Measurements from ENCODE around the gene OR2A2.
"Not testable (repeated sequence)": the region's sequence is repeated elsewhere in the genome, so short reads cannot be mapped to it uniquely, and the experiment has no call there.

OR2A2 gene, protein sequence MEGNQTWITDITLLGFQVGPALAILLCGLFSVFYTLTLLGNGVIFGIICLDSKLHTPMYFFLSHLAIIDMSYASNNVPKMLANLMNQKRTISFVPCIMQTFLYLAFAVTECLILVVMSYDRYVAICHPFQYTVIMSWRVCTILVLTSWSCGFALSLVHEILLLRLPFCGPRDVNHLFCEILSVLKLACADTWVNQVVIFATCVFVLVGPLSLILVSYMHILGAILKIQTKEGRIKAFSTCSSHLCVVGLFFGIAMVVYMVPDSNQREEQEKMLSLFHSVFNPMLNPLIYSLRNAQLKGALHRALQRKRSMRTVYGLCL

GRCh38 chr7:144109283-144109682 lies at the start of gene OR2A2:
TSS of gene OR2A2 (plus strand) at chr7:144109583. CDS start at chr7:144109583, 0 bp downstream.
- no peak for DNase-seq
- intact Hi-C loops (cut with DNase I): no loop called here

GRCh38 chr7:144063710-144064109 lies 45.7 kb upstream of the OR2A2 start:
- no peak for DNase-seq
- intact Hi-C loops (cut with DNase I): no loop called here

DNA sequence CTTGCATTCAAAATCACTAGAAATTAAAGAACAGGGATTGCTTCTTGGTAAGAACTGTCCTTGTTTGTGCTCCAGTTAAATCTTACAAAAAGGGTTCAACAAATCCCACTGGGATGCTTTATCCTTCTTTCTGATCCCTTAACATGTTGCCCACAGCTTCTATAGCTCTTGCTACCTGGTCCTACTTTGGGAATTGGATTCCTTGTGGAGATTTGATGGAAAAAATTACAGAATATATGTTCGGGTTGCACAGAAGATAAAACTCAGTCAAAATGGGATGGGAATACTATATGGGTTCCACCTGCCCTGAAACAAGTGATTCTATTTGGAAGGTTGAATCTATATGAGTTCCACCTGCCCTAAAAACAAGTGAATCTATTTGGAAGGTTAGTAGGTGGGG lies 39.9 kb upstream of the OR2A2 start, which contains the start of gene OR2A25:
OR2A25 (plus strand) TSS at position 301 of the 400 bp plus-strand sequence. CDS start 4,409 bp downstream, outside the sequence.
- no peak for DNase-seq
- intact Hi-C loops (cut with DNase I): no loop called here

- no peak for DNase-seq
- intact Hi-C loops (cut with DNase I): no loop called here
Observed at GRCh38 chr7:144069953-144070352, 39.4 kb upstream of the OR2A2 start.

DNA sequence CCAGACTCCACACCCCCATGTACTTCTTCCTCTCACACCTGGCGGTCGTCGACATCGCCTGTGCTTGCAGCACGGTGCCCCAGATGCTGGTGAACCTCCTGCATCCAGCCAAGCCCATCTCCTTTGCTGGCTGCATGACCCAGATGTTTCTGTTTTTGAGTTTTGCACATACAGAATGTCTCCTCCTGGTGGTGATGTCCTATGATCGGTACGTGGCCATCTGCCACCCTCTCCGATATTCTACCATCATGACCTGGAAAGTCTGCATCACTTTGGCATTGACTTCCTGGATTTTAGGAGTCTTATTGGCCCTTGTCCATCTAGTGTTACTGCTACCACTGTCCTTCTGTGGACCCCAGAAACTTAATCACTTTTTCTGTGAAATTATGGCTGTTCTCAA lies 35.0 kb upstream of the OR2A2 start:
- no peak for DNase-seq
- intact Hi-C loops (cut with DNase I): no loop called here

GRCh38 chr7:144085978-144086377 lies 23.4 kb upstream of the OR2A2 start, which contains the start of gene OR2A12:
TSS of gene OR2A12 (plus strand) at chr7:144086278. CDS start at chr7:144095108, 8,830 bp downstream.
- no peak for DNase-seq
- intact Hi-C loops (cut with DNase I): no loop called here

- intact Hi-C loops (cut with DNase I): no loop called here
- DNase-seq: no peak
Observed at GRCh38 chr7:144086730-144087129, 22.7 kb upstream of the OR2A2 start.

DNA sequence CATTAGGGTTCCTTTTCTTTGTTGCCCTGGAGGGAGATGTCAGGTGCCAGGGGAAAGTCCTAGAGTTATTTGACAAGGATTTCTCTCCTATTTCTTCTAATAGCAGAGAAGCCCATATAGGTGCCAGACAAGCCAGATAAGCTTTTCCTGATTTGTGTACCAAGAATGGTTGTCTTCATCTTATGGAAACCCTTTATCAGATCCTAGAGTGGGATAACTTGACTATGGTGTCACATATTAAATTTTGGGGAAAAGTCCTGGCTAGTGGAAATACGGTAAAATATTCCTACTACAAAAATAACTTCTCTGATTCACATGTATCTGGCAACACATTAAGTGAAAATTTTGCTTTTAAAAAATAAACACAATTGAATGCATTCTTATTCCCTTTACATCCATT lies 22.2 kb upstream of the OR2A2 start:
- DNase-seq: no peak
- intact Hi-C loops (cut with DNase I): no loop called here

DNA sequence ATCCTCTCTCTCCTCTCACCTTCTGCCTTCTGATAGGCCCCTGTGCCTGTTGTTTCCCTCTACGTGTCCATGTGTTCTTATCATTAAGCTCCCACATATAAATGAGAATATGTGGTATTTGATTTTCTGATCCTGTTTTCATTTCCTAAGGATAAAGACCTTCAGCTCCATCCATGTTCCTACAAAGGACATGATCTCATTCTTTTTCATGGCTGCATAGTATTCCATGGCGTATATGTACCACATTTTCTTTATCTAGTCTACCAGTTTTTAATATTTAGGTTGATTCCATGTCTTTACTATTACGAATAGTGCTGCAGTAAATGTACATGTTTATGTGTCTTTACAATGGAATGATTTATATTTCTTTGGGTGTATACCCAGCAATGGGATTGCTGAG lies 18.7 kb upstream of the OR2A2 start:
- no peak for DNase-seq
- intact Hi-C loops (cut with DNase I): no loop called here

GRCh38 chr7:144098776-144099175 lies 10.6 kb upstream of the OR2A2 start:
- intact Hi-C loops (cut with DNase I): no loop called here
- DNase-seq: no peak

GRCh38 chr7:144100607-144101006 lies 8.8 kb upstream of the OR2A2 start:
- intact Hi-C loops (cut with DNase I): no loop called here
- no peak for DNase-seq

GRCh38 chr7:144102041-144102440 lies 7.3 kb upstream of the OR2A2 start:
- no peak for DNase-seq
- intact Hi-C loops (cut with DNase I): no loop called here

- intact Hi-C loops (cut with DNase I): no loop called here
- no peak for DNase-seq
Observed at GRCh38 chr7:144105211-144105610, 4.2 kb upstream of the OR2A2 start.

DNA sequence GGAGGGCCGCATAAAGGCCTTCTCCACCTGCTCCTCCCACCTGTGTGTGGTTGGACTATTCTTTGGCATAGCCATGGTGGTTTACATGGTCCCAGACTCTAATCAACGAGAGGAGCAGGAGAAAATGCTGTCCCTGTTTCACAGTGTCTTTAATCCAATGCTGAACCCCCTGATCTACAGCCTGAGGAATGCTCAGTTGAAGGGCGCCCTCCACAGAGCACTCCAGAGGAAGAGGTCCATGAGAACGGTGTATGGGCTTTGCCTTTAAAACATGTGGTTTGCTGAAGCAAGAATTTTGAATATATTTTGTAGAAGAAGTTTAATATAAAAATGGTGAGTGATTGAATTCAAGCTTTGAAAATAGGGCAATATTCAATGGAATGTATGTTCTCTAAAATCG lies 889 bp downstream of the OR2A2 start:
- intact Hi-C loops (cut with DNase I): no loop called here
- no peak for DNase-seq

GRCh38 chr7:144113651-144114050 lies 4.3 kb downstream of the OR2A2 start:
- intact Hi-C loops (cut with DNase I): no loop called here
- no peak for DNase-seq

- intact Hi-C loops (cut with DNase I): no loop called here
Observed at GRCh38 chr7:144118341-144118740, 9.0 kb downstream of the OR2A2 start.

GRCh38 chr7:144122876-144123275 lies 13.5 kb downstream of the OR2A2 start, which contains the start of gene OR2A14:
TSS of gene OR2A14 (plus strand) at chr7:144123176. CDS start at chr7:144129113, 5,937 bp downstream.
- intact Hi-C loops (cut with DNase I): no loop called here
- DNase-seq: no peak

More at GRCh38 chr7:144118341-144118740, 9.0 kb downstream of the OR2A2 start:
- no peak for DNase-seq

DNA sequence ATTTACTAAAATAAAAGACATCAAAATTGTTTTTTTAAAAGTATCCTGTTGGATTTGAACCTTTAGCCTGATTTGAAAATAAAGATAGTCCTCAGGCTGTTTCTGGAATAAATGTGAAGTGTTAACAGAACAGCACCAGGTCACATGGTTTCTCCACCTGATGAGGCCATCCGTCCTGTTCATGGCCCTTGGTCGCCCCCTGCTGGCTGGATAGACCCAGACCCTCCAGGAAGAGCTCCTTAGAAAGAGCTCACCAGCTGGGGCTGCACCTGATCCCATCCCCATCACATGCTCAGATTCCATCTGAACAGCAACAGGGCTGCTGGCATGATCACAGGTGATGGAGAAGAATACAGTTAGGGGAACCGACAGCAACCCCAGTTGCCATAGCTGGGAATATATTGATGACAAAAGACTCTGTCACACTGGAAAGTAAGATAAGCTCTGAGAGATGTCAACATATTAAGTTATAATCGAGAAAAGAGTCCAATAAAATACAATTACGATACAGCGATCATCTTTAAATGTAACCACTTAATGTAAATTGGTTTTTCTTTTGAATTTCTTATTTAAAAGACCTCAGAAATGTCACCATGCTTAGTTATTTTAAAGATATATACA lies 18.4 kb downstream of the OR2A2 start:
- DNase-seq: peak; percentile 19 to 90 (median 74)
- intact Hi-C loops (cut with DNase I): no loop called here

DNA sequence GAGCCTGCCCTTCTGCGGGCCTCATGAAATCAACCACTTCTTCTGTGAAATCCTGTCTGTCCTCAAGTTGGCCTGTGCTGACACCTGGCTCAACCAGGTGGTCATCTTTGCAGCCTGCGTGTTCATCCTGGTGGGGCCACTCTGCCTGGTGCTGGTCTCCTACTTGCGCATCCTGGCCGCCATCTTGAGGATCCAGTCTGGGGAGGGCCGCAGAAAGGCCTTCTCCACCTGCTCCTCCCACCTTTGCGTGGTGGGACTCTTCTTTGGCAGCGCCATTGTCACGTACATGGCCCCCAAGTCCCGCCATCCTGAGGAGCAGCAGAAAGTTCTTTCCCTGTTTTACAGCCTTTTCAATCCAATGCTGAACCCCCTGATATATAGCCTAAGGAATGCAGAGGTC lies 20.2 kb downstream of the OR2A2 start:
- DNase-seq; intact Hi-C loops (cut with DNase I): not testable (repeated sequence)

DNA sequence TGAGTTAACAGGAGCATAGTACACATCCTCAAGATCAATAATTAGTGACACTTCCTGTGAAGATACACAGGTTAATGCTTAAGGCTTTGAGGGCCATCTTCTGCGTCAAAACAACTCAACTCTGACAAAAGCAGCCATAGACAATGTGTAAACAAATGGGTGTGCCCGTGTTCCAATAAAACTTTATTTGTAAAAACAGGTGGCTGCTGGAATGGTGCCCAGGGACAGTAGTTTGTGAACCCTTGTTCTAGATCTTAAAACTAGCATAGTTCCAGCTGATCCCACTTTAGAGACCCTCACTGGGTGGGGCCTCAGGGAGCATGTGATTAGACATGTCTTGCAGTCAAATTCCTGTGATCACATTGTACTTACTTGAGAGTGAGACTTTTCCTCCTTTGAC lies 21.3 kb downstream of the OR2A2 start:
- intact Hi-C loops (cut with DNase I): no loop called here

DNA sequence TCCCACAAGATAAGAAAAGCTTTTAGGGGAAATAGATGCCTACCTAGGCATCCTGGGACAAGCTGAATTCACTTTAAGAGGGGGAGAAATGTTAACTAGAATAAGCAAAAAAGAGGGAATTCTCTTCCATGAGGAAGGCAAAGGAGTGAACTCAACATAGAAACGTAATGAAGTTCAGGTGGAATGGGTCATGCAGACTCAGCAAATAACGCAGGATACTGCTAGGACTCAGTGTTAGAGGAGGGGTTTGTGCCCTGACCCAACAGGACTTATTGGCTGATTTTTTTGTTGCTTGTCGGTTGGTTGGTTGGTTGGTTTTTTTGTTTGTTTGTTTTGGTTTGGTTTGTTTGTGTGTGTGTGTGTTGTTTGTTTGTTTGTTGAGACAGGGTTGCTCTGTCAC lies 22.9 kb downstream of the OR2A2 start:
- intact Hi-C loops (cut with DNase I): no loop called here
- DNase-seq: no peak

More for the DNA sequence above, 21.3 kb downstream of the OR2A2 start:
- no peak for DNase-seq

All from head of caudate nucleus (tissue), 42 donors.